ENCODE measurements around the gene PLET1.

Gene PLET1

GRCh38 chr11:112237451-112237850 is 23.2 kb downstream of the PLET1 start:
- no peak for DNase-seq

GRCh38 chr11:112235750-112236390 is 24.8 kb downstream of the PLET1 start:
- no peak for DNase-seq

GRCh38 chr11:112231952-112232351 is 28.7 kb downstream of the PLET1 start:
- no peak for DNase-seq

- no peak for DNase-seq
These were observed 30.8 kb downstream of the PLET1 start for GRCh38 chr11:112229746-112230433.

- DNase-seq = no peak
These were observed 31.5 kb downstream of the PLET1 start for GRCh38 chr11:112229159-112229558.

- no peak for DNase-seq
These were observed 32.0 kb downstream of the PLET1 start for GRCh38 chr11:112228706-112229105.

- no peak for DNase-seq
These were observed 33.2 kb downstream of the PLET1 start for GRCh38 chr11:112227471-112227870.

- no peak for DNase-seq
These were observed 33.7 kb downstream of the PLET1 start for GRCh38 chr11:112226831-112227401.

- DNase-seq = peak; percentile 78 to 80
These were observed 34.4 kb downstream of the PLET1 start, which contains the start of gene PTS for GRCh38 chr11:112226062-112226830. Gene PTS (plus strand): TSS chr11:112226428. CDS start chr11:112226444, 16 bp downstream.

GRCh38 chr11:112225753-112226061 is 35.0 kb downstream of the PLET1 start:
- no peak for DNase-seq

GRCh38 chr11:112223754-112224532 is 36.7 kb downstream of the PLET1 start:
- DNase-seq = no peak

- no peak for DNase-seq
These were observed 37.5 kb downstream of the PLET1 start for GRCh38 chr11:112223121-112223520.

- no peak for DNase-seq
These were observed 38.4 kb downstream of the PLET1 start for GRCh38 chr11:112222303-112222702.

GRCh38 chr11:112221274-112221835 is 39.3 kb downstream of the PLET1 start:
- no peak for DNase-seq

- DNase-seq = peak in 1 of 2 experiments; percentile 11
These were observed 41.0 kb downstream of the PLET1 start for GRCh38 chr11:112219476-112220232.

GRCh38 chr11:112216561-112217105 is 44.0 kb downstream of the PLET1 start:
- DNase-seq = no peak

- DNase-seq = no peak
These were observed 45.0 kb downstream of the PLET1 start for GRCh38 chr11:112215621-112216020.

- no peak for DNase-seq
These were observed 46.9 kb downstream of the PLET1 start for GRCh38 chr11:112213753-112214152.

- DNase-seq = no peak
These were observed 48.0 kb downstream of the PLET1 start for GRCh38 chr11:112212710-112213109.

- no peak for DNase-seq
These were observed 48.4 kb downstream of the PLET1 start for GRCh38 chr11:112212290-112212689.

- peak in 1 of 2 experiments; percentile 21 for DNase-seq
These were observed 49.1 kb downstream of the PLET1 start for GRCh38 chr11:112211536-112211935.
